GM18867 (cell line): ENCODE results near the gene FRMD1.

ENCODE experiments used
- ATAC-seq: cut with Tn5 transposase; IDR thresholded peaks from one replicate; pipeline ENCODE4 v1.9.1; 2021; ENCODE audit warnings: mild to moderate bottlenecking, moderate library complexity; ENCODE audit not compliant: unreplicated experiment

FRMD1 gene

DNA sequence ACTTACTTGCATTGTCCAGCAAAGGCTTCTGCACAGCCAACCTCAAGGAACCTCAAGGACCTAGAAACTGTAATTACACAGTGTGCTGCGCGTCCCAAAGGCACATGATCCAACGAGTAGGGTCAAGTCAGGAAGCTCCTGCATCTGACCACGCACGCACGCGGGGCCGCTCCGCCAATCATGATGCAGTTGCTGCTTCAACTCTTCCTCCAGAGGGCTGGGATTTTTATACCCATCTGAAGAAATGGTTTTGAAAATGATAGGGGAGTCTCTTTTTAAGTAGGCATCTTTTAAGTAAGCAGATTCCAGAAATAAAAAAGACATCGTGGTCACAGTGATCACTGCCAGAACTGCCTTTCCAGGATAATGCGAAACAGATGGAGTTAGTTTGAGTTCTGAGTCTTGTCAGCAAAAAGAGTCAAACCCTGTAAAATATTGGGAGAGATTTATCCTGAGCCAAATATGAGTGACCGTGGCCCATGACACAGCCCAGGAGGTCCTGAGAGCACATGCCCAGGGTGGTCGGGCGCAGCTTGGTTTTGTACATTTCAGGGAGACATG lies 47.5 kb downstream of the FRMD1 start:
- ATAC-seq, result no peak

DNA sequence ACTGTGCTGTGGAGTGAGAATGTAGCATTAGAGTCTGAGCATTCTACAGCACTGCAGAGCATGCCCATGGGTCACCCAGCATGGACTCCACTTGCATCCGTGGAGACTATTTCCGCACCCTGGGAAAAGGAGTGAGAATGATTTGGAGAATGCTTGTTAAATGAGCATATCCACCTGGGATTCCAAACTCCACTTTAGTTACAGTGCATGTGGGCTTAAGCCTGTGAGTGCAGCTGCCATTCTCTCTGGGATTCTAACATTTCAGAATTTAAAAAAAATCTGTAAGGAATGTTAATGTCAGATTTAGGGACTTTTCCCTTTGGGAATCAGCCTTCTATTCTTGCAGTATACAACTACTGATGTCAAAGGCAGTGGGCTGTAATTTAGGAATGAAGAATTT lies 48.1 kb downstream of the FRMD1 start:
- ATAC-seq, result no peak

DNA sequence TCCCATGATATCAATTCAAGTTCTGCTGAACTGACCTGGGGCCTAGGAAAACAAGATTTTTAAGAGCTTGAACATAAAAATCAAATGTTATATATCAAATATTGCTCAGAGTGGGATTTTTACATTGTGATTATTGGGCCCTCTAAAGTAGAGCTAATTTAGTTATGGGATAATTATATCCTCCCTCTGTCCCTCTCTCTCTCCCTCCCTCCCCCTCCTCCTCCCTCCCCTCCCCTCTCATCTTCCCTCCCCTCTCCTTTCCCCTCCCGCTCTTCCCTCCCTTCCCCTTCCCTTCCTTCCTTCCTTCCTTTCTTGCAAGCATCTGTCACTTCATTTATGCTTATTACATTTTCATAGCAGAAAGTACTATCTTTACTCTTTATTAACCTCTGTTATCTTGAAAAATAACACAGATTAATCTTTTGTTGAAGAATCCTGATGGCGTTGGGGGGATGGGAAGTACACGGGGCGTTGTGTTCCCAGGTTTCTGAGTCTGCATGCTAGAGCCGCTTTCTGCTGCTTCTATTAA lies 48.7 kb downstream of the FRMD1 start:
- no peak for ATAC-seq

DNA sequence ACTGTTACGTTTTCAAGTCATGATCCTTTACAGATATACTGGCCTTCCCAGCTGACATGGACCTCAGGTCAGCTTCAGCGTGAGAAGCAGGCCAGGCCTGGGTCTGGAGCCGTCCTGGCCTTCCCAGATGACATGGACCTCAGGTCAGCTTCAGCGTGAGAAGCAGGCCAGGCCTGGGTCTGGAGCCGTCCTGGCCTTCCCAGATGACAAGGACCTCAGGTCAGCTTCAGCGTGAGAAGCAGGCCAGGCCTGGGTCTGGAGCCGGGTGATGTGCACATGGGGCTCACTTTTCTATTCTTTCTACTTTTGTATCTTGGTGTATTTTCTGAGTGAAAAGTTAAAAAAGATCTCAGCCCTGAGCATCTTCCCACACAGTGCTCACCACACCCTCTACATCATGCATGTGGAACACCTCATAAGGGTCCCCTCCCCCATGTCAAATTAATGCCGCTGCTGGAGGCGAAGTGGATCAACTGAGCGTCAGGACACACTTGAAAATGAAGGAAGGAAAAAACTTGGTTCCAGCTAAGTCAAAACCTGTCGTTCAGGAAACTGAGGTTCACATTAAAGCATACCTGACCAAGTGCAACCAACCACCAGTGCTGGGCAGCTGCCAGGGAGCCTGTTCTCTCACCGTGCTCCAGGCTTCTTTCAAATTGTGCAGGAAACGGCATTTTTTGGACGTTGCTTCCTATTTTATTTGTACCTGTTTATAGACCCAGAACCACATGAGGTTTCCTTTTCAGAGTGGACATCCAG lies 49.4 kb downstream of the FRMD1 start:
- ATAC-seq, result no peak

DNA sequence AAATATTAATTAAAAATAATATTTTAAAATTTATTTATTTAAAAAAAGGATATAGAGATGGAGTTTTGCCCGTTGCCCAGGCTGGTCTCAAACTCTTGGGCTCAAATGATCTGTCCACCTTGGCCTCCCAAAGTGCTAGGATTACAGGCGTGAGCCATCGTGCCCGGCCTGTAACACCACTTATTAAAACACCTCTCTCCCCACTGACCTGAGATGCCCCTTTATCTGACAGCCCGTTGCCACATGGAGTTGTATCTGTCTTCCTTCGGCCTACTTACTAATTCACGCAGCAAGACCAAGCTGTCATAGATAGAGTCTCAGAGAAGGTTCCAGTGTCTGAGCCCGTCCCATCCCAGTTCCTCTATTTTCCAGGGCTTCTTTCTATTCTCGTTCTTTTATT lies 50.8 kb downstream of the FRMD1 start:
- no peak for ATAC-seq

DNA sequence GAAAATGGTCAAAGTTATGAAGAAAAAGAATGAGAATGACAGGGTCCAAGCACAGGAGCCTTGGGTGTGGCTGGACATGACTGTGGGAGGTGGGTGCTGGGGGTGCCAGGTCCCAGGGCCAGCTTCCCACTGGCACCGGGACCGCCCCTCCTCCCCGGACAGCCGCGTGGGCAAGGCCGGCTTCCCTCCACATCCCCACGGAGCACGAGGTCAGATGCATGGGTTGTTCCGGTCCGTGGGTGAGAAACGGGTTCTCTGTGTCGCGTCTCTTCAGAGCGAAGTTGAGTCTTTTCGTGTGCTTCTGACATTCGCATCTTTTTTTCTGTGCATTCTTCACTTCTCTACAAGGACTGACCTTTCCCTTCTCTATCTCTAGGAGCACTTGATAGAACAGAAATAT lies 51.5 kb downstream of the FRMD1 start:
- ATAC-seq, result no peak

DNA sequence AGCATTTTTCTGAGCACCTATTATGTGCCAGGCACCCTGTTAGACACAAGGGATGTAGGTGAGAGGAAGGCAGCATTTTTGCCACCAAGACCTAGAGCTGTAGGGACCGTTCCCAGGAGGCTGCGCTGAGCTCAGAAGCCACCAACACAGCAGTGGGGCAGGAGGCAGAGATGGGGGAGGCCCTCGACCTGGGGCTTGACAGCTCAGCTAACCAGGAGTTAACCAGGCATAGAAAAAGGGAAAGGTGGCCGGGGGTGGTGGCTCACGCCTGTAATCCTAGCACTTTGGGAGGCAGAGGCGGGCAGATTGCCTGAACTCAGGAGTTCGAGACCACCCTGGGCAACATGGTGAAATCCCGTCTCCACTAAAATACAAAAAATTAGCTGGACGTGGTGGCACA lies 52.1 kb downstream of the FRMD1 start:
- ATAC-seq, result no peak

DNA sequence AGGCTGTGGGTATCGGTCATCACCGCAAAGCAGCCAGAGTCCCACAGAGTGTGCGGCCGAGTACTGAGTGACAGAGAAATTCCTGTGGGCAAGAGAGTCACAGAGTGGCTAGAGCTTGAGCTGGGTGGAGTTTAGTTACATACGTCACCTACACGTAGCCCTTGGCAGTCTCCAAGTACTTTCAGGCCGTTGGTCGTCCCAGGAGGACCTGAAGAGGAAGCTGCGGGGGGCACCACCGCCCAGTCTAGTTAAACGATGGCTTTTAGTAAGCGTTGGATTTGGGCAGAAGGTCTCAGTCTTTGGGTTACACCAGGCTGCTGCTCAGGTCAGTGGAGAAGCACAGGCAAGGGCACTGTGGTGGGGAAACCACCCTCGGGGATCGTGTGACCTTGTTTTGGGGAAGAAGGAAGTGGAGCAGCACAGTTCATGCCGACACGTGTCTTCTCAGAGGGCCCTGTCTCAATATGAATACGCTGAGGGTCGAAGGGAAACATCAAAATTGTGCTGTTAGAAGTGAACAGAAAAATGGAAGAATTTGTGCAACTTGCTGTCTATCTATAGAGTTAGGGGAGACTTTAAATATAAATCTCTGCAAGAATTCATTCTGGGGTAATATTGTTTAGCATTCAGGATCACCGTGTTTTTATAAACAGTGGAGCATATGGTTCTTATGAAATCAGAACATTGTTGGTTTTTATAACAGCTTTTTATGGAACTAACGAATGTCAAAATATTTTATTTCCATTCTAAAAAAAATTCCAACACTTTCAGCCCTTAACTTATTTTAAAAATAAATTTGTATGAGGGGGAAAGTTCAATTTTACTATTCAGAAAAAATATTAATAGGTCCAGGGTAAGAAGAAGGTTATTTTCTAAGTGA lies 52.9 kb downstream of the FRMD1 start:
- ATAC-seq, result no peak

DNA sequence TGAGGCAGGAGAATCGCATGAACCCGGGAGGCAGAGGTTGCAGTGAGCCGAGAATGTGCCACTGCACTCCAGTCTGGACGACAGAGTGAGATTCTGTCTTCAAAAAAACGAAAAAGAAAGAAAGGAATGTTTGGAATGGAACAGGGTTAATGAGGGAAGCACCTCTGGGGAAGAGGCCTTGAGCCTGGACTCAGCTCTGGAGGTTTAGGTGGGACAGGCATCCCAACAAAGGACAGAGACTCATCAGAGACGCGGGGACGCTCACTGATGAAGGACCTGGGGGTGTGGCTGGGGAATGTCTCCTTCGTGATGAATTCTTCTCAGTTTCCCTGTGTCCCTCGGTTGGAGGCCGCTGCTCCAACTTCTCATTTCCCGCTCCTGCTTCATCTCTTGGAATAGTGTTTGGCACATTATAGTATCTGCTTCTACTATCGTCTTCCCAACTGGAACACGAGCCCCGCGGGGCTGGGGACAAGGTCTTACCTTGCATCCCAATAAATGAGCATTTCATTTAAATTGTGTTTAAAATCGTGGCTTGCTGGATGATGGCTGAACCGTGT lies 54.0 kb downstream of the FRMD1 start:
- no peak for ATAC-seq

DNA sequence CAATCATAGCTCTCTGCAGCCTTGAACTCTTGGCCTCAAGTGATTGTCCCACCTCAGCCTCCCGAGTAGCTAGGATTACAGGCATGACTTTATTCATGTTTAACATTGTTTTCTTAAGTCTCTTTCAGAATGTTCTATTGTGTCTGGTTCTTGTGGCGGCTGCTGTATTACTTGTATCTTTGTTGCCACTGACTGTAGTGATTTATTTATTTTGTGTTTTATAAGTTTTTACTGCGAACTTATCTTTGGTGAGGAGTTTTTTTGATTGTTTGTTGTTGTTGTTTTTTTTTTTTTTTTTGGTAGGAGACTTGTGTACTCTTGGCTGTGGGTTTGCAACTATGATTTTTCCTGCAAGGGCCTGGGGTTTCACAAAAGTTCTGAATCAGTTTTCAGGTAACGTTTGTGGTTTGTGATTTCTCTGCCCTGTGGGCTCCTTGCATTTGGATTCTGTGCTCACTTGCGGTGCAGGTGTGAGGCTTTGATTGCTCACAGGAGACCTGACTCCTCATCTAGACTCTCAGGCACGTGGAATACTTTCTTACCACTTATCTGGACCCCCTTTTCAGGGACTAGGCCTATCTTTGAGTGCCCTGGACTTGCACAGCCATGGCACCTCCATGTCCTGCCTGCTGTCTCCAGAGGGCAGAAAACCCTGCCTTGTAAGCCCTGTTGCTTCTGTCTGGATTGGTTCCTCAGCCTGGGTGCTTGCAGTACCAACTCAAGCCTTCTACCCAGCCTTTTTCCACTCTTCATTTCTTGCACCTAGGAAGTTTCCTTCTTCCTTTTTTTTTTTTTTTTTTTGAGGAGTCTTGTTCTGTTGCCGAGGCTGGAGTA lies 56.3 kb downstream of the FRMD1 start:
- ATAC-seq, result no peak

DNA sequence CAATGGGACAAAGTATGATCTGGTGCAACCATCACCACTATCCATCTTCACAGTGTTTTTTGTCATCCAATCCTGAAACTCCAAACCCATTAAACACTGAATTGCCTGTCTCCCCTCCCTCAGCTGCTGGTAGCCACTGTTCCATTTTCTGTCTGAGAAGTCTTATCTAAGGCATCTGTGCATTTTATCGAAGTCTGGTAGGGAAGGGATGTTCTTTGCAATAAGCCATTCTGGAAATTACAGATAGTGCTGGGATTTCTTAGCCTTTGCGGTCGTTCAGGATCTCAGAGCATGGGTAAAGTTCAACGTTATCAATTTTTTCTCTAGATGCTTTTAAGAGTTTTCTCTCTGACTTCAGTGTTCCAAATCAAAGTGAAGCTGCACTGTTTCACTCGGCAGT lies 57.4 kb downstream of the FRMD1 start:
- ATAC-seq, result no peak

DNA sequence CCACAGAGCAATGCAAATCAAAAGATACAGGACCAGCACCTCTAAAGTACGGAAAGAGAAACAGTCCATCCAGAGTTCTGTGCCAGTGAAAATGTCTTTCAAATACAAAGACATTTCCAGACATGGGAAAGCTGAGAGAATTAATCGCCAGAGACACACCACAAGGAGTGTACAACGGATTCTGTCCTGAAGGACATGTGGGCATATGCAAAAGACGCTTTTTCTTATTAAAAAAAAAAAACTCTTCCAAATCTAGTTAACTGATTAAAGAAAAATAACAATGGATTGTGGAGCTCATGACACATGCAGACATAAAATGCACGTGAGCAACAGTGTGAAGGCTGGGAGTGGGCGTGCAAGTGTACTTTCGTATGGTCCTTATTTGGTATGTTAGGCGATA lies 58.8 kb downstream of the FRMD1 start:
- no peak for ATAC-seq

DNA sequence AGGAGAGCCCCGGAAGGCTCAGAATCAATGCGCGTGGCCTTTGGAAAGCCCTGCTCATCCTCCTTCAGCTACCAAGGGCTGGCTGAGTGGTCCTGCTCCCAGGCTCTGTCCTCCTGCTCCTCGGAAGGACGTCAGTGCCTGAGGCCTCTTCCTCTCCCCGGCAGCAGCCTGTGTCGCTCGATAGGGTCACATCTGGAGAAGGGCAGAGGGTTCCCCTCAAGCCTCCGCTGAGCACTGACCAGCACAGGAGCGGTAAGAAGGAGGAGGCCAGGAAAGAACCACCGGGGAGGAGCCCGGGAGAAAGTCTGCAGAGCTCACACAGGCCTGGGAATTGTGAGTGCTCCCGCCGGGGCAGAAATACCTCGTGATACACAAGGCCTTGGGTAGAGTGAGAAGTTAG lies 60.3 kb downstream of the FRMD1 start:
- no peak for ATAC-seq

DNA sequence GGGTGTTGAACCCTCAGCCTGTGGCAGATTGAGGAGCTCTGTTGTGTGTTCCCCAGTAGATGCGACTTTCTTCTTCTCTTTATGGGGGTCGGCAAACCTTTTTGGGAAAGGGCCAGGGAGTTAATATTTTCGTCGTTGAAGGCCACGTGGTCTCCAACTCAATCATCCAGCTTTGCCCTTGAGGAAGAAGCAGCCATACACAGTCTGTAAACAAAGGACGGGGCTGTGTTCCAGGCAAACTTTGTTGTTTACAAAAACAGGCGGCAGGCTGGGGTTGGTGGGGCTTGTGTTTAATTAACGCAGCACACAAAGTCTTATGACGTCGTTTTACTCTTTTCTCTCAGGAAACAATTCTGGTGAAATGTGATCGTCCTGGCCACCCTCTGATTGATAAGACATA lies 61.4 kb downstream of the FRMD1 start:
- no peak for ATAC-seq

DNA sequence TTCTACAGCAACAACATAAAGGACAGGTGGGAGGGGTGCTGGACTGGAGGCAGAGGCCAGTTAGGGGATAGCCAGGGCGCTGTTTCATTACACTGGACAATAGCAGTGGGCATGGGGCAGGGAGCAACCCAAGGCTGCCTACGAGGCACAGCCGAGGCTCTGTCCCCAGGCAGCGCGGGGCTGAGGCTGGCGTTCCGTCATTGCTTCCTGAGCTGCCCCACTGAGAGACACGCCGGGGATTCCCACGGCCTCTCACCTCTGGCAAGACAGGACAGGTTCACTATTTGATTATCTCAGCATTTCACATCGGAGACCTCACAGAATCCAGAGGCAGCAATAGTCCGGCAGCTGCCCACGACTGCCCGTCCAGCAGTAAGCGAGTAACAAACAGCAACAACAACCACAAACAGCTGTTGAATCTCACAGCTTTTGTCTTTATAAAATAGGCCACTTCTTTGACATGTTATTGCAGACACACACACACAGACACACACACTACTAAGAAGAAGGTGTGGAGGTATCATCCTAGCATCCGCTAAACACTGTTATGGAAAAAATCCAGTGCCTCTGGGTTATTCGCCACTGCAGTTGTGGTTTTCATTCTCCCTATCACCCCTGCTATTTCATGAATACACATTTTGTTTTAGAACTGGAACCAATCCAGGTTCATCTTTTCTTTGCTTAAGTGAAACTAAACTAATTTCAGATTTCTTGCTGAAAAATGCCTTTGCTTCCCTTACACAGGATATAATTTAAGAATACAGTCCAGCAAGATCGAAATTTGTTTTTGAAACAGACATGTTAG lies 62.1 kb downstream of the FRMD1 start:
- ATAC-seq, result no peak

DNA sequence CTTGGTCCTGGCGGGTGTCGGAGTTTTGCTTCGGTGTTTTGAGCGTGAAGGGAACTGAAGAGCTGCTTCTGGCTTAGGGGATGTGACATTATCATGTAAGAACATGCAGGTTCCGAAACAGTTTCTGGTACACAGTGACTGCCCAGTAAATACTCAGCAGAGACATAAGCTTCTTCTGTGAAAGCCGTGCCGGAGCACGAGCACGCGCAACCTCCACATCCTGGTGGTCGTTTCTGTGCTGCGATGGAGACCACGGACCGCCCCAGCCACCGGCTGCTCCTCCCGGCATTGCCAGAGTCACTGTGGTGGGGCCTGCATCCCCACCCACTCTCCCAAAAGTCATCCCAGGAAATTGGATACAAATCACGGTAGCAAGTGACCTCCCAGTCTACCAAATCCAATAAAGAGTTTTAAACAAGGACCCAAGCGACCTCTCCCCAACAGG lies 62.8 kb downstream of the FRMD1 start:
- ATAC-seq, result no peak

DNA sequence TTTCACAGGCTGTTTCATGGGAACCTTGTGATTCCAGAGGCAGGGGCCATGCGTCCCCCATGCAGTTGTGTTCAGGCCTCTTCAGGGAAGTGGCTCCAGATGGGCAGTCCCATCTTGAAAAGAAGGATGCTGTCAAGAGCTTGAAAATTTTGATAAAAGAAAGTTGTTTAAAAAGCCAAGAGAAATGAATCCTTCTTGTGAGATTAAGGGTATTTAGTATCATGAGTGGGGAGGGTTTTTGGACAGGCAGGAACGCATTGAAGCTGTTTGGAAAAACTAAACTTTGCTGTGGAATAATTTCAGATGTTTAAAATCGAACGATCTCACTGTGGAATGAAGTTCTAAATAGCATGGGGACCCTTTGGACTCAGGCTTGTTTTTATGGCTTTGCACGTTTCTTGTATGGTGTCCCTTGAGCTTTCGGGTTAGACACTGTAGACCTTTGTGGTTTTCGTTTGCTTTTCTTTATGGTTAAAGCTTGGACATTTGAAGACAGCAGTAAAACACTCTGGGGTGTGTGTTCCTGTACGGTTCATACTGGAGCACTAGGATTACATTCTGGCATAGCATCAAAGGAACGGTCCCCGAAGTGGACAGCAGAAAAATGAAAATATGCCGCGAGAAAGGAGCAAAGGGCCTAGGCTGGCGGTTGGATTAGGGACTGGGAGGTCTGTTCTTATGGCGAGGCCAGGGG lies 63.4 kb downstream of the FRMD1 start:
- no peak for ATAC-seq

DNA sequence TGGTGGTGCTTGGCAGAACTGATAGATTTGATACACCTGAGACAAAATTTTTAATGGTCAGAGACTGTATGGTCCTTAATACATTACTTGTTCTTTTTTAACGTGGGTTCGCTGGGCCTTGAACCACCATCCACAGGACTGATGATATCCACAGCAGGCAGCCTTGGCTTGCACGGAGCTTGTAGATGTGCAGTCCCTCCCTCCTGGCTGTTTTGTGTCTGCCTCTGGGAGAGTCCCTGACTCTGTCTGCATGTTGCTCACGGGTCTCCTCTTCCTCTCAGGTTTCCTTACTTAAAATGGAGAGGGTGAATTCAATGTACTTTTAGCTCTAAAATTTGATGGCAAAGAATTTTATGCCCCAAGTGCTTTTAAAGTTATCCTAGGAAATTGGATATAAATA lies 64.0 kb downstream of the FRMD1 start:
- no peak for ATAC-seq

DNA sequence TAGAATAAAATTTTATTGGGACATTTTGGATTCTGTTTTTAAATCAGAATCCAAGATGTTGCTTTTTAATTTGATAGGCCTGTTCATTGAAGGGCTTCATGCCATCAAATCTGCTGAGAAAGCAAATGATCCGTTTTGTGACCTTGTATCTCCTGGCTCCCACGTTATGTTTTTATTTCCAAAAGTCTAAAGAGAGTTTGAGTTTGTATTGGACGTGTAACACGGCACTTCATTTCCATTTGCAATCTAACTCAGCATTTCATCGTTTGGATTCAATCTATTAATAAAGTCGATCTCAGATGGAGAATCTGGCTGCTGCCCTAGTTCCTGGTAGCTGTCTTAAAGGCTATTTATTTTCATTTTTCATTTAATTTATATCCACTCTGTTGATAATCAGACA lies 64.6 kb downstream of the FRMD1 start:
- ATAC-seq, result no peak
